Measurements from ENCODE around the gene SULT1C2.

SULT1C2 gene

GRCh38 chr2:108329771-108330170, 41.1 kb downstream of the SULT1C2 start:
- DNase-seq (ENCODE audit: low spot score) = no peak
- TF ChIP-seq CTCF (IDR thresholded peaks at IDR 0.05; ENCODE audit: extremely low read depth, missing control alignments) = no peak

- TF ChIP-seq CTCF (IDR thresholded peaks at IDR 0.05; ENCODE audit: extremely low read depth, missing control alignments) = no peak
- no peak for DNase-seq (ENCODE audit: low spot score)
These were observed 42.3 kb downstream of the SULT1C2 start for GRCh38 chr2:108330979-108331378.

- DNase-seq (ENCODE audit: low spot score) = no peak
These were observed 57.3 kb downstream of the SULT1C2 start for GRCh38 chr2:108345951-108346350.

GRCh38 chr2:108346827-108347226, 58.1 kb downstream of the SULT1C2 start:
- DNase-seq (ENCODE audit: low spot score) = no peak
- TF ChIP-seq CTCF (IDR thresholded peaks at IDR 0.05; ENCODE audit: extremely low read depth, missing control alignments) = no peak

More at GRCh38 chr2:108345951-108346350, 57.3 kb downstream of the SULT1C2 start:
- no peak for TF ChIP-seq CTCF (IDR thresholded peaks at IDR 0.05; ENCODE audit: extremely low read depth, missing control alignments)

GRCh38 chr2:108347786-108348185, 59.1 kb downstream of the SULT1C2 start:
- TF ChIP-seq CTCF (IDR thresholded peaks at IDR 0.05; ENCODE audit: extremely low read depth, missing control alignments) = no peak
- DNase-seq (ENCODE audit: low spot score) = no peak

- TF ChIP-seq CTCF (IDR thresholded peaks at IDR 0.05; ENCODE audit: extremely low read depth, missing control alignments) = no peak
These were observed 60.3 kb downstream of the SULT1C2 start for GRCh38 chr2:108348816-108349570.

GRCh38 chr2:108349571-108349928, 60.9 kb downstream of the SULT1C2 start:
- no peak for DNase-seq (ENCODE audit: low spot score)
- no peak for TF ChIP-seq CTCF (IDR thresholded peaks at IDR 0.05; ENCODE audit: extremely low read depth, missing control alignments)

More at GRCh38 chr2:108348816-108349570, 60.3 kb downstream of the SULT1C2 start:
- no peak for DNase-seq (ENCODE audit: low spot score)

All from GM20000 (cell line).